Endothelial cell of umbilical vein (primary cell): ENCODE data around the gene FRMD5. TPM values are rescaled to one million over a fixed set of nuclear protein-coding genes. Genes with fewer than 3 reads are reported as not detected.

Experiments
- BruUV-seq: library from RNA; stranded (reverse); fragments of 400-500 nt; replicated peaks from 2 replicates; lab custom pipeline; 2021; lab: Mats Ljungman, UMichigan
- CTCF ChIA-PET: fragments of 300-600, 350-600 bp; sonication (Branson Sonifier 250); formaldehyde crosslinking; loops from one replicate; lab custom pipeline; 2021; ENCODE audit warnings: antibody characterized with exemption, inconsistent platforms; lab: Charles Lee
- POLR2A ChIA-PET: fragments of 300-600, 350-600 bp; sonication (Branson Sonifier 250); formaldehyde crosslinking; loops from one replicate; lab custom pipeline; 2021; ENCODE audit warnings: antibody characterized with exemption, inconsistent platforms; lab: Charles Lee
- DNase-seq: peaks from one replicate; pipeline ENCODE4 v3.0.0-alpha.2; 2011; ENCODE audit warnings: low read depth, low spot score
- FAIRE-seq: peaks from 2 replicates; lab custom pipeline; 2011; peaks lifted over from hg19 to GRCh38; lab: Jason Lieb, UNC
- H2AFZ ChIP-seq: 2 replicates; pipeline ENCODE4 v1.6.0; 2012; ENCODE audit warnings: low read depth, low read length, control low read depth, inconsistent platforms
- H3K27ac ChIP-seq: 2 replicates; pipeline ENCODE4 v1.5.1; 2011; ENCODE audit warnings: low read depth, mild to moderate bottlenecking, control low read depth, low read length, moderate library complexity; ENCODE audit not compliant: insufficient read depth
- H3K27me3 ChIP-seq, 2 experiments: 2 replicates each; pipeline versions ENCODE4 v1.6.0 to v1.6.1; 2011; ENCODE audit warnings: low read length in 2 of 2, mixed read lengths in 1 of 2; ENCODE audit not compliant: control insufficient read depth in 2 of 2, insufficient read depth in 2 of 2
- H3K36me3 ChIP-seq, 2 experiments: 2 replicates in 1 of 2; 3 replicates in 1 of 2; pipeline ENCODE4 v1.5.1; 2011; ENCODE audit warnings: low read length in 2 of 2, mild to moderate bottlenecking in 1 of 2, moderate library complexity in 1 of 2; ENCODE audit not compliant: control insufficient read depth in 2 of 2, insufficient read depth in 2 of 2; ENCODE audit errors: extremely low read depth in 1 of 2
- H3K4me1 ChIP-seq: 3 replicates; pipeline ENCODE4 v1.5.1; 2011; ENCODE audit warnings: mild to moderate bottlenecking, low read length; ENCODE audit not compliant: control insufficient read depth, insufficient read depth; ENCODE audit errors: extremely low read depth
- H3K4me2 ChIP-seq: 2 replicates; pipeline ENCODE4 v1.6.1; 2011; ENCODE audit warnings: low read length, control low read depth, mixed read lengths; ENCODE audit not compliant: insufficient read depth
- H3K4me3 ChIP-seq, 3 experiments: fragments of 200-600 bp in 1 of 3; sonication (generic), shearing (Covaris generic) in 1 of 3; replicated peaks in 1 of 3; 2 replicates each; pipeline ENCODE4 v1.5.1; 2011 to 2016; ENCODE audit warnings: control low read depth in 3 of 3, low read length in 3 of 3, mild to moderate bottlenecking in 2 of 3, inconsistent platforms in 1 of 3, low read depth in 1 of 3, moderate library complexity in 1 of 3; ENCODE audit not compliant: insufficient read depth in 1 of 3
- H3K79me2 ChIP-seq: 2 replicates; pipeline ENCODE4 v1.6.0; 2012; ENCODE audit warnings: low read length, inconsistent platforms; ENCODE audit not compliant: control insufficient read depth, insufficient read depth
- H3K9ac ChIP-seq: replicated peaks from 2 replicates; pipeline ENCODE3; 2011; ENCODE audit warnings: low read length, control low read depth; ENCODE audit not compliant: insufficient read depth; ENCODE audit errors: extremely low read depth
- H3K9me1 ChIP-seq: replicated peaks from 3 replicates; pipeline ENCODE4 v1.6.0; 2011; ENCODE audit warnings: mild to moderate bottlenecking, low read length; ENCODE audit not compliant: control insufficient read depth, insufficient read depth; ENCODE audit errors: extremely low read depth
- H3K9me3 ChIP-seq: replicated peaks from 2 replicates; pipeline ENCODE4 v1.5.1; 2012; ENCODE audit warnings: low read length, inconsistent platforms; ENCODE audit not compliant: control insufficient read depth, insufficient read depth
- H4K20me1 ChIP-seq: replicated peaks from 2 replicates; pipeline ENCODE3; 2011; ENCODE audit warnings: mild to moderate bottlenecking, low read length; ENCODE audit not compliant: control insufficient read depth, insufficient read depth; ENCODE audit errors: extremely low read depth
- CTCF ChIP-seq, 2 donors: IDR thresholded peaks; 1 replicate in 1 of 2; 2 replicates in 1 of 2; pipeline ENCODE4 v1.5.1; 2011; ENCODE audit warnings: low read length in 2 of 2, mild to moderate bottlenecking in 2 of 2, moderate library complexity in 2 of 2, control low read depth in 1 of 2, inconsistent platforms in 1 of 2, low read depth in 1 of 2; ENCODE audit not compliant: insufficient read depth in 1 of 2; ENCODE audit errors: extremely low read depth in 1 of 2
- EZH2 ChIP-seq: IDR thresholded peaks from 2 replicates; pipeline ENCODE4 v1.6.1; 2012; ENCODE audit warnings: borderline replicate concordance, low read depth, mild to moderate bottlenecking, moderate library complexity, low read length, inconsistent platforms; ENCODE audit not compliant: severe bottlenecking
- FOS ChIP-seq: IDR thresholded peaks from 2 replicates; pipeline ENCODE4 v1.6.1; 2011; ENCODE audit warnings: mild to moderate bottlenecking, low read length, moderate library complexity, borderline replicate concordance; ENCODE audit not compliant: insufficient read depth
- GATA2 ChIP-seq: IDR thresholded peaks from 2 replicates; pipeline ENCODE4 v1.7.0; 2011; ENCODE audit warnings: low read depth, mild to moderate bottlenecking, moderate library complexity, mixed read lengths, low read length; ENCODE audit not compliant: insufficient read length, insufficient read depth
- JUN ChIP-seq: IDR thresholded peaks from 2 replicates; pipeline ENCODE4 v1.6.1; 2011; ENCODE audit warnings: borderline replicate concordance, low read depth; ENCODE audit not compliant: insufficient read length, insufficient read depth
- MAX ChIP-seq: IDR thresholded peaks from 2 replicates; pipeline ENCODE4 v1.6.1; 2011; ENCODE audit not compliant: insufficient read depth, insufficient read length
- MYC ChIP-seq: IDR thresholded peaks from one replicate; pipeline ENCODE4 v1.6.1; 2011; ENCODE audit warnings: mild to moderate bottlenecking, low read depth, low read length
- POLR2A ChIP-seq: IDR thresholded peaks from 2 replicates; pipeline ENCODE4 v1.6.1; 2012; ENCODE audit warnings: low read depth, mild to moderate bottlenecking, control low read depth, low read length
- POLR2AphosphoS5 ChIP-seq: IDR thresholded peaks from 2 replicates; pipeline ENCODE4 v1.6.1; 2012; ENCODE audit warnings: low read depth, mild to moderate bottlenecking, control low read depth, low read length, moderate library complexity; ENCODE audit not compliant: insufficient read depth
- dilution Hi-C: fragments of 300-500 bp; cut with MboI; formaldehyde crosslinking; loops from one replicate; pipeline ENCODE4 v1.15.0; 2019; ENCODE audit warnings: low sequenced_read_pairs; ENCODE audit not compliant: extremely low pct_ligation_motif_present
- intact Hi-C: fragments of 100-400 bp; cut with micrococcal nuclease; formaldehyde crosslinking; loops from one replicate; pipeline ENCODE4 v1.10.0; 2022
- polyA plus RNA-seq, 4 experiments: library from polyadenylated mRNA; depleted of rRNA in 3 of 4; stranded (reverse) in 3 of 4; unstranded in 1 of 4; fragments of >200 nt; gene quantifications; 2 replicates each; pipeline versions ENCODE4 v1.2.1 to v1.2.3, GENCODE V29; 2011 to 2012; ENCODE audit warnings: missing spikeins in 1 of 4
- total RNA-seq: library from RNA; stranded (reverse); gene quantifications from 2 replicates; pipeline ENCODE4 v1.2.3, GENCODE V29; 2021

The FRMD5 gene
- total and polyA plus RNA-seq, 2 donors (not counting 3 experiments of a cell fraction or from before 2014, with no cell fraction given), result 16.7 to 20.2 TPM

GRCh38 chr15:43905755-43906154, 289.3 kb downstream of the FRMD5 start:
- no peaks in the 10 kb centered on the region for H3K9me1 ChIP-seq
- ChIA-PET CTCF (no interaction called here), POLR2A (no interaction called here)
- dilution Hi-C loops, result no loop called here
- no TSS peak for BruUV-seq
- no peak overlapping the region for H3K4me3 ChIP-seq
- TF ChIP-seq EZH2 (no peak), POLR2A (no peak), MYC (no peak), FOS (no peak), JUN (no peak), GATA2 (no peak), CTCF (IDR thresholded peaks at IDR 0.05; ENCODE audit: extremely low read depth in 1 of 2, insufficient read depth in 1 of 2, low read depth in 1 of 2, low read length in 2 of 2) (no peak), MAX (no peak), POLR2AphosphoS5 (no peak)
- H3K9ac ChIP-seq, result no peak overlapping the region
- no peak for DNase-seq
- no peak for FAIRE-seq
- intact Hi-C loops, result loop anchor here (2.0 kb wide), 1 partner anchor 225 kb away; no protein-coding TSS in a partner anchor
- no peak overlapping the region for H3K27ac ChIP-seq
- H3K4me1 ChIP-seq, result peaks cover 3% of the 10 kb centered on the region
- no peaks in the 10 kb centered on the region for H3K9me3 ChIP-seq
- no peak overlapping the region for H2AFZ ChIP-seq
- H3K27me3 ChIP-seq, result no peaks in the 10 kb centered on the region
- H3K79me2 ChIP-seq, result no peaks in the 10 kb centered on the region
- no peaks in the 10 kb centered on the region for H4K20me1 ChIP-seq
- no peak overlapping the region for H3K4me2 ChIP-seq
- H3K36me3 ChIP-seq, result peaks cover 5 to 13% of the 10 kb centered on the region in 2 experiments
